ENCODE measurements around the gene EMC8.

The EMC8 gene

GRCh38 chr16:85753976-85754375 is 45.4 kb downstream of the EMC8 start:
- Histone ChIP-seq H3K9me3 (ENCODE audit: insufficient read depth, low read length) (no peaks in the 10 kb centered on the region), H3K79me2 (ENCODE audit: low read length) (no peaks in the 10 kb centered on the region), H3K4me3 (ENCODE audit: low read length) (no peak overlapping the region), H3K27me3 (ENCODE audit: low read depth, low read length) (peaks cover 84% of the 10 kb centered on the region), H2AFZ (ENCODE audit: low read depth, low read length) (no peak overlapping the region), H3K4me2 (ENCODE audit: low read length) (peak overlapping the region; percentile 73), H4K20me1 (ENCODE audit: insufficient read depth, low read length) (peaks cover 11% of the 10 kb centered on the region; the same call in 1 of the 2 replicates), H3K9ac (ENCODE audit: low read length) (no peak overlapping the region), H3K27ac (ENCODE audit: low read length) (no peak overlapping the region), H3K4me1 (ENCODE audit: low read length) (peaks cover 62% of the 10 kb centered on the region), H3K36me3 (replicated peaks; ENCODE audit: low read depth, low read length) (no peaks in the 10 kb centered on the region)
- no peak for TF ChIP-seq EZH2phosphoT487 (IDR thresholded peaks at IDR 0.05; ENCODE audit: low read depth)
- TF ChIP-seq CTCF (IDR thresholded peaks at IDR 0.05; ENCODE audit: low read depth, low read length): no peak

- no peak overlapping the region; the same call in 1 of the 2 replicates for H3K4me2 ChIP-seq (ENCODE audit: low read length)
- H3K79me2 ChIP-seq (ENCODE audit: low read length): no peaks in the 10 kb centered on the region
- H3K27me3 ChIP-seq (ENCODE audit: low read depth, low read length): peaks cover 80% of the 10 kb centered on the region
- H3K36me3 ChIP-seq (replicated peaks; ENCODE audit: low read depth, low read length): no peaks in the 10 kb centered on the region
- H2AFZ ChIP-seq (ENCODE audit: low read depth, low read length): no peak overlapping the region
- 0 out of 2 replicates have a peak, but pooled peaks cover 9% of the 10 kb centered on the region for H4K20me1 ChIP-seq (ENCODE audit: insufficient read depth, low read length)
- no peak overlapping the region for H3K27ac ChIP-seq (ENCODE audit: low read length)
- H3K4me3 ChIP-seq (ENCODE audit: low read length): no peak overlapping the region
- no peak for TF ChIP-seq CTCF (IDR thresholded peaks at IDR 0.05; ENCODE audit: low read depth, low read length)
- TF ChIP-seq EZH2phosphoT487 (IDR thresholded peaks at IDR 0.05; ENCODE audit: low read depth): no peak
- peaks cover 58% of the 10 kb centered on the region for H3K4me1 ChIP-seq (ENCODE audit: low read length)
- H3K9me3 ChIP-seq (ENCODE audit: insufficient read depth, low read length): no peaks in the 10 kb centered on the region
- no peak overlapping the region for H3K9ac ChIP-seq (ENCODE audit: low read length)
Observed at GRCh38 chr16:85753559-85753958, 45.8 kb downstream of the EMC8 start.

- Histone ChIP-seq H3K79me2 (ENCODE audit: low read length) (no peaks in the 10 kb centered on the region), H3K4me3 (ENCODE audit: low read length) (no peak overlapping the region; the same call in 1 of the 2 replicates), H4K20me1 (ENCODE audit: insufficient read depth, low read length) (0 out of 2 replicates have a peak, but pooled peaks cover 9% of the 10 kb centered on the region), H3K27me3 (ENCODE audit: low read depth, low read length) (peaks cover 73% of the 10 kb centered on the region), H3K27ac (ENCODE audit: low read length) (no peak overlapping the region), H3K9me3 (ENCODE audit: insufficient read depth, low read length) (no peaks in the 10 kb centered on the region), H3K36me3 (replicated peaks; ENCODE audit: low read depth, low read length) (no peaks in the 10 kb centered on the region), H3K4me2 (ENCODE audit: low read length) (peak overlapping the region; percentile 39), H3K4me1 (ENCODE audit: low read length) (peaks cover 56% of the 10 kb centered on the region), H2AFZ (ENCODE audit: low read depth, low read length) (peak overlapping the region; percentile 20; the same call in 1 of the 2 replicates), H3K9ac (ENCODE audit: low read length) (no peak overlapping the region)
- TF ChIP-seq EZH2phosphoT487 (IDR thresholded peaks at IDR 0.05; ENCODE audit: low read depth): no peak
- TF ChIP-seq CTCF (IDR thresholded peaks at IDR 0.05; ENCODE audit: low read depth, low read length): peak; percentile 38
Observed at GRCh38 chr16:85752511-85753420, 46.6 kb downstream of the EMC8 start.

GRCh38 chr16:85751698-85752501 is 47.4 kb downstream of the EMC8 start:
- 0 out of 2 replicates have a peak, but pooled peaks have one; percentile 27 for TF ChIP-seq EZH2phosphoT487 (IDR thresholded peaks at IDR 0.05; ENCODE audit: low read depth)
- TF ChIP-seq CTCF (IDR thresholded peaks at IDR 0.05; ENCODE audit: low read depth, low read length): no peak
- no peaks in the 10 kb centered on the region for H3K9me3 ChIP-seq (ENCODE audit: insufficient read depth, low read length)
- peaks cover 53% of the 10 kb centered on the region for H3K4me1 ChIP-seq (ENCODE audit: low read length)
- H4K20me1 ChIP-seq (ENCODE audit: insufficient read depth, low read length): 0 out of 2 replicates have a peak, but pooled peaks cover 9% of the 10 kb centered on the region
- H3K27ac ChIP-seq (ENCODE audit: low read length): no peak overlapping the region
- H3K27me3 ChIP-seq (ENCODE audit: low read depth, low read length): peaks cover 73% of the 10 kb centered on the region
- no peaks in the 10 kb centered on the region for H3K79me2 ChIP-seq (ENCODE audit: low read length)
- H3K4me2 ChIP-seq (ENCODE audit: low read length): no peak overlapping the region
- no peak overlapping the region for H3K4me3 ChIP-seq (ENCODE audit: low read length)
- H2AFZ ChIP-seq (ENCODE audit: low read depth, low read length): no peak overlapping the region
- H3K36me3 ChIP-seq (replicated peaks; ENCODE audit: low read depth, low read length): no peaks in the 10 kb centered on the region
- no peak overlapping the region for H3K9ac ChIP-seq (ENCODE audit: low read length)

Data from OCI-LY3 (cell line).